GM21360 (cell line): ENCODE results near the gene AHNAK2.

Experiments
- ATAC-seq: cut with Tn5 transposase; IDR thresholded peaks from one replicate; pipeline ENCODE4 v1.9.1; 2021; ENCODE audit warnings: mild to moderate bottlenecking, moderate library complexity; ENCODE audit not compliant: unreplicated experiment

Gene AHNAK2

DNA sequence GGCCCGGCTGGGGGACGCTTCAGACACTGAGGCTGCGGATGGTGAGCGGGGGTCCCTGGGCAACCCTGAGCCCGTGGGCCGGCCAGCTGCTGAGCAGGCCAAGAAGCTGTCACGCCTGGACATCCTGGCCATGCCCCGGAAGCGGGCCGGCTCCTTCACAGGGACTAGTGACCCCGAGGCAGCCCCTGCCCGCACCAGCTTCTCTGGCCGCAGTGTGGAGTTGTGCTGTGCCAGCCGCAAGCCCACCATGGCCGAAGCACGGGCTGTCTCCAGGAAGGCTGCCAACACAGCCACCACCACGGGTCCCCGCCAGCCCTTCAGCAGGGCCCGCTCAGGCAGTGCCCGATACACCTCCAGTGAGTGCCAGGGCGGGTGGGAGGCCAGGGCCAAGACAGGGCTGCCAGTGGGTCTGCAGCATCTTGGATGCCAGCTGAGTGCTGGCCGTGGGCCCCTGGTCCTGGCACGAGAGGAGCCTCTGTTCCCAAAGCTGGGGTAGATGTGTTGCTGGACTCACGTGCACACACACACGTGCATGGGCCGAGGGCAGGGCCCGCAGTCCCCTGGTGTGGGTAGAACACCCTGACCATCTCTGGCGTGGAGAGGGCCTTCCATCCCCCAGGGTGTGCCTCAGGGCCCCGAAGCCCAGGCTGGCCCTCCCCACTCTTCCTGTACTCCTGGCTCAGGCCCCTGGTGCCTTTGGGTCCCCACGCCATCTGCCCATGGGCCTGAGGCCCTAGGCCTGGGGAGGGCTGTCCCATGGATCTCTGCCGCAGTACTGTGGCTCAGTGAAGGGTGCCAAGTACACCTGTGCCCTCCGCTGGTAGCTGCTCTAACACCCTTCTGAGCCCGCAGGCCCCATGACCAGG lies 90.3 kb downstream of the AHNAK2 start:
- ATAC-seq: no peak
